IMR-90 (cell line): Measurements from ENCODE around the gene BCL2. TPM values are rescaled to one million over a fixed set of nuclear protein-coding genes. Genes with fewer than 3 reads are reported as not detected.

Experiments
- ATAC-seq: fragments of 200-7000 bp; cut with Tn5 transposase; 2 replicates; pipeline ENCODE4 v1.9.1; 2020; ENCODE audit warnings: low read depth, mild to moderate bottlenecking, moderate library complexity
- BruUV-seq: library from RNA; stranded (reverse); fragments of 400-500 nt; replicated peaks from 2 replicates; lab custom pipeline; 2021; lab: Mats Ljungman, UMichigan
- CTCF ChIA-PET: fragments of 300-600 bp; formaldehyde crosslinking; extraction: SDS; loops from one replicate; lab custom pipeline; 2021; ENCODE audit warnings: antibody characterized with exemption; lab: Yijun Ruan, JAX
- POLR2A ChIA-PET: fragments of 300-600 bp; sonication (Branson Sonifier 250); formaldehyde crosslinking; loops from one replicate; lab custom pipeline; 2022; ENCODE audit warnings: antibody characterized with exemption; ENCODE audit not compliant: unreplicated experiment; lab: Charles Lee
- DNase-seq: peaks from one replicate; pipeline ENCODE4 v3.0.0; 2013
- H2AFZ ChIP-seq: replicated peaks from 2 replicates; pipeline ENCODE3; 2013; ENCODE audit warnings: low read length, mild to moderate bottlenecking; ENCODE audit not compliant: poor library complexity
- H2AK5ac ChIP-seq: 2 replicates; pipeline ENCODE4 v1.6.1; 2013; ENCODE audit warnings: low read depth, low read length, inconsistent platforms
- H2AK9ac ChIP-seq: replicated peaks from 2 replicates; pipeline ENCODE3; 2013; ENCODE audit warnings: mild to moderate bottlenecking, low read depth, low read length, moderate library complexity; ENCODE audit not compliant: poor library complexity
- H2BK120ac ChIP-seq: 2 replicates; pipeline ENCODE4 v1.6.1; 2013; ENCODE audit warnings: low read depth, low read length, inconsistent platforms
- H2BK15ac ChIP-seq: 3 replicates; pipeline ENCODE4 v1.6.1; 2013; ENCODE audit warnings: low read depth, low read length, inconsistent platforms
- H2BK20ac ChIP-seq: 2 replicates; pipeline ENCODE4 v1.6.1; 2013; ENCODE audit warnings: low read depth, mild to moderate bottlenecking, inconsistent platforms, low read length, moderate library complexity
- H2BK5ac ChIP-seq: 2 replicates; pipeline ENCODE4 v1.6.1; 2013; ENCODE audit warnings: mild to moderate bottlenecking, low read depth, low read length, inconsistent platforms; ENCODE audit not compliant: poor library complexity, severe bottlenecking
- H3K14ac ChIP-seq: replicated peaks from 2 replicates; pipeline ENCODE4 v1.6.1; 2013; ENCODE audit warnings: low read depth, low read length, inconsistent platforms
- H3K18ac ChIP-seq: 2 replicates; pipeline ENCODE4 v1.6.1; 2013; ENCODE audit warnings: low read depth, low read length, control low read depth
- H3K23ac ChIP-seq: 2 replicates; pipeline ENCODE4 v1.6.1; 2013; ENCODE audit warnings: low read depth, low read length, inconsistent platforms
- H3K27ac ChIP-seq: 2 replicates; pipeline ENCODE4 v1.5.1; 2013; ENCODE audit warnings: mild to moderate bottlenecking, control low read depth, low read length; ENCODE audit not compliant: insufficient read depth
- H3K27me3 ChIP-seq: 2 replicates; pipeline ENCODE4 v1.6.1; 2013; ENCODE audit warnings: low read length; ENCODE audit not compliant: control insufficient read depth, insufficient read depth
- H3K36me3 ChIP-seq: 2 replicates; pipeline ENCODE4 v1.6.1; 2013; ENCODE audit warnings: low read length, mixed read lengths; ENCODE audit not compliant: control insufficient read depth, insufficient read depth
- H3K4ac ChIP-seq: 2 replicates; pipeline ENCODE4 v1.6.1; 2013; ENCODE audit warnings: low read depth, low read length, inconsistent platforms
- H3K4me1 ChIP-seq: 2 replicates; pipeline ENCODE4 v1.6.1; 2013; ENCODE audit warnings: low read length, mixed read lengths; ENCODE audit not compliant: control insufficient read depth, insufficient read depth
- H3K4me2 ChIP-seq: 2 replicates; pipeline ENCODE4 v1.6.1; 2013; ENCODE audit warnings: low read depth, mild to moderate bottlenecking, control low read depth, low read length, moderate library complexity
- H3K4me3 ChIP-seq: 2 replicates; pipeline ENCODE4 v1.5.1; 2013; ENCODE audit warnings: low read depth, mild to moderate bottlenecking, control low read depth, low read length, moderate library complexity; ENCODE audit not compliant: insufficient read depth
- H3K56ac ChIP-seq: 2 replicates; pipeline ENCODE4 v1.6.1; 2013; ENCODE audit warnings: low read length, inconsistent platforms; ENCODE audit not compliant: insufficient read depth; ENCODE audit errors: extremely low read depth
- H3K79me1 ChIP-seq, 2 experiments: 2 replicates each; pipeline ENCODE4 v1.6.1; 2013; ENCODE audit warnings: low read length in 2 of 2, inconsistent platforms in 1 of 2, low read depth in 1 of 2
- H3K9ac ChIP-seq: 2 replicates; pipeline ENCODE4 v1.6.1; 2013; ENCODE audit warnings: low read depth, low read length, control low read depth
- H3K9me1 ChIP-seq: 2 replicates; pipeline ENCODE4 v1.6.1; 2013; ENCODE audit warnings: low read length, inconsistent platforms; ENCODE audit not compliant: insufficient read depth
- H3K9me3 ChIP-seq: 2 replicates; pipeline ENCODE4 v1.6.1; 2013; ENCODE audit warnings: low read length; ENCODE audit not compliant: control insufficient read depth, insufficient read depth
- H4K20me1 ChIP-seq: 2 replicates; pipeline ENCODE4 v1.6.1; 2013; ENCODE audit warnings: low read length, inconsistent platforms; ENCODE audit not compliant: insufficient read depth
- H4K5ac ChIP-seq: 2 replicates; pipeline ENCODE4 v1.6.1; 2013; ENCODE audit warnings: mild to moderate bottlenecking, low read depth, low read length, control low read depth
- H4K8ac ChIP-seq, 2 experiments: 2 replicates each; pipeline ENCODE4 v1.6.1; 2013; ENCODE audit warnings: low read depth in 2 of 2, low read length in 2 of 2, control low read depth in 1 of 2, inconsistent platforms in 1 of 2
- H4K91ac ChIP-seq: 2 replicates; pipeline ENCODE4 v1.6.1; 2013; ENCODE audit warnings: low read depth, low read length, inconsistent platforms; ENCODE audit not compliant: insufficient read depth
- BHLHE40 ChIP-seq: fragments of 150-350 bp; IDR thresholded peaks from 2 replicates; pipeline ENCODE4 v1.6.1; 2016; ENCODE audit warnings: mild to moderate bottlenecking, low read depth, low read length
- CEBPB ChIP-seq: IDR thresholded peaks from 2 replicates; pipeline ENCODE4 v1.6.1; 2012; ENCODE audit warnings: low read depth, low read length, improper control_type of control experiment
- CHD1 ChIP-seq: IDR thresholded peaks from 2 replicates; pipeline ENCODE4 v1.6.1; 2012; ENCODE audit warnings: low read depth, low read length, improper control_type of control experiment
- FOS ChIP-seq: fragments of 150-350 bp; IDR thresholded peaks from 2 replicates; pipeline ENCODE4 v1.6.1; 2016; ENCODE audit warnings: low read depth, low read length
- MAFK ChIP-seq: IDR thresholded peaks from 2 replicates; pipeline ENCODE4 v1.6.1; 2012; ENCODE audit warnings: low read depth, low read length, improper control_type of control experiment
- MAZ ChIP-seq: IDR thresholded peaks from 2 replicates; pipeline ENCODE4 v1.6.1; 2012; ENCODE audit warnings: low read depth, mild to moderate bottlenecking, low read length, improper control_type of control experiment, moderate library complexity, borderline replicate concordance
- MXI1 ChIP-seq: IDR thresholded peaks from 2 replicates; pipeline ENCODE4 v1.6.1; 2012; ENCODE audit warnings: low read depth, mild to moderate bottlenecking, low read length, moderate library complexity, borderline replicate concordance
- NFE2L2 ChIP-seq: fragments of 150-350 bp; IDR thresholded peaks from 2 replicates; pipeline ENCODE4 v1.6.1; 2016; ENCODE audit warnings: low read depth, mild to moderate bottlenecking, low read length
- RAD21 ChIP-seq: IDR thresholded peaks from 2 replicates; pipeline ENCODE4 v1.6.1; 2012; ENCODE audit warnings: low read length, improper control_type of control experiment
- RFX5 ChIP-seq: IDR thresholded peaks from 2 replicates; pipeline ENCODE4 v1.8.0; 2012; ENCODE audit warnings: low read depth, mild to moderate bottlenecking, low read length, moderate library complexity
- SMC3 ChIP-seq: fragments of 150-350 bp; IDR thresholded peaks from 2 replicates; pipeline ENCODE4 v1.6.1; 2016; ENCODE audit warnings: low read depth, mild to moderate bottlenecking, antibody characterized with exemption, low read length, moderate library complexity
- WGBS, 2 experiments: methylation state at CpG; one replicate each; pipeline versions ENCODE4 v1.1.5 to v1.1.7; 2013; ENCODE audit warnings: missing lambda C conversion rate in 2 of 2; ENCODE audit not compliant: insufficient read length in 1 of 2; ENCODE audit errors: extremely low coverage in 2 of 2; 5-methylcytosine and 5-hydroxymethylcytosine counted together
- dilution Hi-C: fragments of 300-500 bp; cut with HindIII; formaldehyde crosslinking; loops from one replicate; pipeline ENCODE4 v1.14.3; 2018; ENCODE audit warnings: low sequenced_read_pairs; ENCODE audit not compliant: unreplicated experiment
- in situ Hi-C: fragments of 300-500 bp; cut with MboI; formaldehyde crosslinking; loops from 3 replicates; pipeline ENCODE4 v1.14.3; 2019; ENCODE audit warnings: low sequenced_read_pairs, inconsistent platforms, mixed read lengths
- intact Hi-C: fragments of 100-400 bp; cut with micrococcal nuclease; formaldehyde crosslinking; loops from 2 replicates; pipeline ENCODE4 v1.10.0; 2022
- polyA plus RNA-seq, 3 experiments: library from polyadenylated mRNA; depleted of rRNA; stranded (reverse); fragments of >200 nt; gene quantifications; 2 replicates each; pipeline ENCODE4 v1.2.3, GENCODE V29; 2012; ENCODE audit warnings: low replicate concordance in 1 of 3
- total RNA-seq: library from RNA; depleted of rRNA; stranded (reverse); fragments of >200 nt; gene quantifications from 2 replicates; pipeline ENCODE4 v1.2.3, GENCODE V29; 2012
- TF ChIP-seq, protein P1 (sequence below): fragments of 150-350 bp; IDR thresholded peaks from 2 replicates; pipeline ENCODE4 v1.6.1; 2017; ENCODE audit warnings: mild to moderate bottlenecking, antibody characterized with exemption, low read length, low read depth
- TF ChIP-seq, protein P2 (sequence below): conservative IDR thresholded peaks from 2 replicates; pipeline ENCODE4 v1.5.1; 2012; ENCODE audit warnings: mild to moderate bottlenecking, low read depth, low read length, improper control_type of control experiment
- TF ChIP-seq, protein P3 (sequence below): fragments of 150-350 bp; IDR thresholded peaks from 2 replicates; pipeline ENCODE4 v1.6.1; 2016; ENCODE audit warnings: low read depth, mild to moderate bottlenecking, low read length, moderate library complexity, borderline replicate concordance

Gene BCL2
- total and polyA plus RNA-seq, 2 of the 4 experiments (the other 2 are of a cell fraction), result 0.24 to 0.54 TPM

DNA sequence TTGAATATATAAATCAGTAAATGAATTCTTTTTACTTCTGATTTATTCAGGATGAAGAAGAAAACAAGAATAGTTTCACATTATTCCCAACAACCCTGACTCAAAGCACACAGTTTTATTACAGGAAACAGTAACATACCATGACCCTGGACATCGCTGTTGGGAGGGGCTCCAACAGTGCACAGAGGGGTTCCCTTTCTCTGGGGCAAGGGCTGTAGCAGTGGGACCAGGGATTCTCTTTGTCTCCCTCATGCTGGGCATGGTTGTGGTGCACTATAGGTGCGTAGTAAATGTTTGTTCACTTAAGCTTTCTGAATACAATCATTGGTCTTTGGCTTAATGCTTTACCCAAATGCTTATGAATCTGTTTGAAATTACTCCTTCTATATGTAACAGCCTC is 189.4 kb downstream of the BCL2 start:
- Histone ChIP-seq H3K27ac (no peak overlapping the region), H3K79me1 (no peaks in the 10 kb centered on the region), H3K23ac (no peak overlapping the region), H4K91ac (no peak overlapping the region), H3K4ac (no peak overlapping the region), H4K20me1 (no peaks in the 10 kb centered on the region), H3K4me1 (no peaks in the 10 kb centered on the region), H3K4me2 (no peak overlapping the region), H4K8ac (no peak overlapping the region), H2AFZ (no peak overlapping the region), H3K27me3 (peaks cover 10% of the 10 kb centered on the region), H3K56ac (no peak overlapping the region), H4K5ac (no peak overlapping the region), H2AK9ac (no peak overlapping the region), H3K36me3 (no peaks in the 10 kb centered on the region), H2AK5ac (no peak overlapping the region), H2BK15ac (no peak overlapping the region), H3K9me3 (no peaks in the 10 kb centered on the region), H3K9ac (no peak overlapping the region), H2BK5ac (no peak overlapping the region), H3K9me1 (no peaks in the 10 kb centered on the region), H2BK20ac (no peak overlapping the region), H3K14ac (no peak overlapping the region), H3K18ac (no peak overlapping the region), H3K4me3 (no peak overlapping the region), H2BK120ac (no peak overlapping the region)
- TF ChIP-seq, protein P1, sequence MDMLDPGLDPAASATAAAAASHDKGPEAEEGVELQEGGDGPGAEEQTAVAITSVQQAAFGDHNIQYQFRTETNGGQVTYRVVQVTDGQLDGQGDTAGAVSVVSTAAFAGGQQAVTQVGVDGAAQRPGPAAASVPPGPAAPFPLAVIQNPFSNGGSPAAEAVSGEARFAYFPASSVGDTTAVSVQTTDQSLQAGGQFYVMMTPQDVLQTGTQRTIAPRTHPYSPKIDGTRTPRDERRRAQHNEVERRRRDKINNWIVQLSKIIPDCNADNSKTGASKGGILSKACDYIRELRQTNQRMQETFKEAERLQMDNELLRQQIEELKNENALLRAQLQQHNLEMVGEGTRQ, result no peak
- TF ChIP-seq, protein P2, sequence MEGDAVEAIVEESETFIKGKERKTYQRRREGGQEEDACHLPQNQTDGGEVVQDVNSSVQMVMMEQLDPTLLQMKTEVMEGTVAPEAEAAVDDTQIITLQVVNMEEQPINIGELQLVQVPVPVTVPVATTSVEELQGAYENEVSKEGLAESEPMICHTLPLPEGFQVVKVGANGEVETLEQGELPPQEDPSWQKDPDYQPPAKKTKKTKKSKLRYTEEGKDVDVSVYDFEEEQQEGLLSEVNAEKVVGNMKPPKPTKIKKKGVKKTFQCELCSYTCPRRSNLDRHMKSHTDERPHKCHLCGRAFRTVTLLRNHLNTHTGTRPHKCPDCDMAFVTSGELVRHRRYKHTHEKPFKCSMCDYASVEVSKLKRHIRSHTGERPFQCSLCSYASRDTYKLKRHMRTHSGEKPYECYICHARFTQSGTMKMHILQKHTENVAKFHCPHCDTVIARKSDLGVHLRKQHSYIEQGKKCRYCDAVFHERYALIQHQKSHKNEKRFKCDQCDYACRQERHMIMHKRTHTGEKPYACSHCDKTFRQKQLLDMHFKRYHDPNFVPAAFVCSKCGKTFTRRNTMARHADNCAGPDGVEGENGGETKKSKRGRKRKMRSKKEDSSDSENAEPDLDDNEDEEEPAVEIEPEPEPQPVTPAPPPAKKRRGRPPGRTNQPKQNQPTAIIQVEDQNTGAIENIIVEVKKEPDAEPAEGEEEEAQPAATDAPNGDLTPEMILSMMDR, result no peak
- TF ChIP-seq RAD21 (no peak), MAZ (no peak), FOS (no peak), CHD1 (no peak), BHLHE40 (no peak), MXI1 (no peak), NFE2L2 (no peak), CEBPB (no peak), SMC3 (no peak), MAFK (no peak), RFX5 (no peak)
- TF ChIP-seq, protein P3, sequence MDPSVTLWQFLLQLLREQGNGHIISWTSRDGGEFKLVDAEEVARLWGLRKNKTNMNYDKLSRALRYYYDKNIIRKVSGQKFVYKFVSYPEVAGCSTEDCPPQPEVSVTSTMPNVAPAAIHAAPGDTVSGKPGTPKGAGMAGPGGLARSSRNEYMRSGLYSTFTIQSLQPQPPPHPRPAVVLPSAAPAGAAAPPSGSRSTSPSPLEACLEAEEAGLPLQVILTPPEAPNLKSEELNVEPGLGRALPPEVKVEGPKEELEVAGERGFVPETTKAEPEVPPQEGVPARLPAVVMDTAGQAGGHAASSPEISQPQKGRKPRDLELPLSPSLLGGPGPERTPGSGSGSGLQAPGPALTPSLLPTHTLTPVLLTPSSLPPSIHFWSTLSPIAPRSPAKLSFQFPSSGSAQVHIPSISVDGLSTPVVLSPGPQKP, result no peak
- DNase-seq (no peak), ATAC-seq (no peak)
- in situ Hi-C loops (loop anchor here (5.0 kb wide), 1 partner anchor 187 kb away; the partner anchor contains the start of gene BCL2), intact Hi-C loops (loop anchor here (2.0 kb wide), 2 partner anchors 113 to 309 kb away; no protein-coding TSS in a partner anchor), dilution Hi-C loops (no loop called here)
- ChIA-PET POLR2A (no interaction called here), CTCF (no interaction called here)
- WGBS, 2 experiments, result no CpG with 5 or more reads among the region's 2 CpGs
- no TSS peak for BruUV-seq
